A375 (cell line): Measurements from ENCODE around the gene RBBP8. TPM values are rescaled to one million over a fixed set of nuclear protein-coding genes. Genes with fewer than 3 reads are reported as not detected.

Source experiments
- small RNA-seq: library from RNA; depleted of rRNA; stranded (forward); fragments of <200 nt; gene quantifications from one replicate; pipeline ENCODE3, GENCODE V24; 2014
- total RNA-seq: library from RNA; depleted of rRNA; stranded (reverse); fragments of >200 nt; shearing (Covaris generic); gene quantifications from 2 replicates; pipeline ENCODE4 v1.2.3, GENCODE V29; 2014; rRNA removed

Gene RBBP8
- total RNA-seq, result 47.3 and 59.7 TPM in 2 replicates

GRCh38 chr18:22933206-22933965, at the start of gene RBBP8:
Gene RBBP8, plus strand, starts transcription at chr18:22933328. Its CDS starts 3,524 bp downstream, at chr18:22936852.

Small RNA genes within 50 kb of the gene (small RNA-seq; reads per million reads assigned to genes)
- gene RF00019 (not detected), gene RN7SL745P (not detected)

Other genes with a start within 250 kb of the RBBP8 start
- 6.8 and 13.3 TPM in 2 replicates for gene CABLES1, start 202.2 kb downstream of the RBBP8 start, total RNA-seq